Measurements from ENCODE around the gene ATG4C.

DNA sequence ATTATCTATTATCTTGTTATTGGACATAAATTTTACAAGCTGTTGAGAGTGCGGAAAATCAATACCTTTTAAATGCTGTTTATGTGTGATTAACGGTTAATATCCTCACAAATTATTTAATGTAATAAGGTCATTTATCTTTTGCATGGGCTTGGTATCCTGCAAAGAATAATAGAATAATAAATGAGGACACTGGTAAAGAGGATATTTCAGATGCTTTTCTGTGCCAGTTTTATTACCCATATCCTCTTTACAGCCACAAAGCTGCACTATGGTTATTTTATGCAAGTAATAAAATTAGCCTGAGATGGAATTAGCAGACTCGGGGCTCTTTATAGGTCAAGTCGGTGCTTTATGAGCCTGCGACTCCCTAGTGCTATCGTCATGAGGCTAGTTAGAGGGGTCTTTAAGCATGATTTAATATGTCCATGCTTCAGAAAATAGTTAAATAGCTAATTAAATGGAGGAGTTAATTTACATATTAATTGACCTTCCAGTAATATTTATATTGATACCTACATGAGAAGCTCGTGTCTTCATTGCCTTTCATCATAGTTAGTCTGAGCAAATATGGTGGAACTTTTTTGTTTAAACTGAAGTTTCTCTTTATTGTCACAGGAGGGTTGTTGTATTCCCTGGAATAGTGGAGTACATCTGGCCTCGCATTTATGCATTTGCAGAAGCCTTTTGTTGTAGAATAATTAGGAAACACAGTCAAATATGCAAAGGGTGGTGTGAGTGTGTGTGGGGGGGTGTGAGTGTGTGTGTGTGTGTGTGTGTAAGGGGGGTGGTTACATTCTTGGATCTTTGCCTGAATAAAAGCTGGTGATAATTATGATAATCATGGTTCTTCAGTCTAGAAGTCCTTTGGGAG lies 120.3 kb downstream of the ATG4C start:
- TF ChIP-seq, protein P1, sequence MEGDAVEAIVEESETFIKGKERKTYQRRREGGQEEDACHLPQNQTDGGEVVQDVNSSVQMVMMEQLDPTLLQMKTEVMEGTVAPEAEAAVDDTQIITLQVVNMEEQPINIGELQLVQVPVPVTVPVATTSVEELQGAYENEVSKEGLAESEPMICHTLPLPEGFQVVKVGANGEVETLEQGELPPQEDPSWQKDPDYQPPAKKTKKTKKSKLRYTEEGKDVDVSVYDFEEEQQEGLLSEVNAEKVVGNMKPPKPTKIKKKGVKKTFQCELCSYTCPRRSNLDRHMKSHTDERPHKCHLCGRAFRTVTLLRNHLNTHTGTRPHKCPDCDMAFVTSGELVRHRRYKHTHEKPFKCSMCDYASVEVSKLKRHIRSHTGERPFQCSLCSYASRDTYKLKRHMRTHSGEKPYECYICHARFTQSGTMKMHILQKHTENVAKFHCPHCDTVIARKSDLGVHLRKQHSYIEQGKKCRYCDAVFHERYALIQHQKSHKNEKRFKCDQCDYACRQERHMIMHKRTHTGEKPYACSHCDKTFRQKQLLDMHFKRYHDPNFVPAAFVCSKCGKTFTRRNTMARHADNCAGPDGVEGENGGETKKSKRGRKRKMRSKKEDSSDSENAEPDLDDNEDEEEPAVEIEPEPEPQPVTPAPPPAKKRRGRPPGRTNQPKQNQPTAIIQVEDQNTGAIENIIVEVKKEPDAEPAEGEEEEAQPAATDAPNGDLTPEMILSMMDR (IDR thresholded peaks at IDR 0.05) = no peak
- TF ChIP-seq POLR2A (IDR thresholded peaks at IDR 0.05) = no peak

Measured in testis (tissue), 2 donors.